ENCODE measurements around the gene OR13C5.

GRCh38 chr9:104606152-104606551, 6.9 kb upstream of the OR13C5 start:
- TF ChIP-seq EZH2 (IDR thresholded peaks at IDR 0.05) (no peak), CTCF (IDR thresholded peaks at IDR 0.05 in 2 of 3, conservative IDR thresholded peaks at IDR 0.05 in 1 of 3; ENCODE audit: borderline replicate concordance in 1 of 3, insufficient read depth in 1 of 3, low read depth in 2 of 3, low read length in 2 of 3) (no peak), YY1 (IDR thresholded peaks at IDR 0.05; ENCODE audit: extremely low read depth, insufficient replicate concordance, low read depth, low read length) (no peak), RAD21 (IDR thresholded peaks at IDR 0.05; ENCODE audit: low read depth) (no peak), POLR2A (IDR thresholded peaks at IDR 0.05; ENCODE audit: borderline replicate concordance, extremely low read depth, insufficient read depth, insufficient read length) (no peak), ZFX (IDR thresholded peaks at IDR 0.05) (no peak), SIN3A (IDR thresholded peaks at IDR 0.05; ENCODE audit: low read depth) (no peak), POLR2AphosphoS5 (IDR thresholded peaks at IDR 0.05; ENCODE audit: low read depth, low read length) (no peak), REST (IDR thresholded peaks at IDR 0.05; ENCODE audit: low read depth) (no peak)
